ENCODE measurements around the gene OR10D3. TPM values are rescaled to one million over a fixed set of nuclear protein-coding genes. Genes with fewer than 3 reads are reported as not detected.
"Not testable (repeated sequence)": the region's sequence is repeated elsewhere in the genome, so short reads cannot be mapped to it uniquely, and the experiment has no call there.

OR10D3 gene
- total RNA-seq, 1 experiment from 2014 or later: 0.15 TPM

DNA sequence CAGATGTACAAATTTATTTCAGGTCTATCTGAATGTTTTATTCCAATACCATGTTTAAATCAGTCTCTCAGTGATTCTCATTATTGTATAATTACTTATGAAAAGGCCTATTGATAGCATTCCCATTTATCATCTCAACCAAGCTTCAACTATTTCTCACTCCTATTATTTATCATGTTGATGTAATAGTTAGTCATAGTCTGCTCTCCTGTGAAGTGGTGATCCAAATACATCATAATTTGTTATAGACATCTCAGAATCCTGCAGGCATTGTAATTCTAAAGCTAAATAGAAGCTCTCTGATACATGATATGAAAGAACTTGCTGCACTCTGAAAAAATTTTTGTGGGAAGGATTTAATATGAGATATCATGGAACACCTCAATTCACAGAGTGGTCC lies 36.0 kb downstream of the OR10D3 start:
- POLR2A ChIA-PET (ENCODE audit: unreplicated experiment): no interaction called here

DNA sequence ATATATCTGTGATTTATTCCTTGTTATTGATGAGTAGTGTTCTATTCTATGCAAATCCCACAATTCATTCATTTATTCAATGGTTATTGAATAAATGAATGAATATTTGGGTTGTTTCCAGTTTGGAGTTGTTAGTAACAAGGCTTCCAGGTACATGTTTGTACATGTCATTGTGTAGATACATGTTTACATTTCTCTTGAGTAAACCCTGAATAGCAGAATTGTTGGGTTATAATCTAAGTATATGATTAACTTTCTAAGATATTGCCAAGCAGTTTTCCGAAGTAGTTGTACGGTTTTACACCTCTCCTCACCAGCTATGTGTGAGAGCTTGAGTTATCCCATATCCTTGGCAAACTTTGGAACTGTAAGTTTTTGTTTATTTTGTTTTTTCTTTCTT lies 39.3 kb downstream of the OR10D3 start:
- intact Hi-C loops (cut with micrococcal nuclease): no loop called here
- no TSS peak for BruUV-seq (replicated peaks)
- Histone ChIP-seq H3K4me2 (ENCODE audit: low read length) (no peak overlapping the region), H3K9ac (ENCODE audit: low read length) (no peak overlapping the region), H4K20me1 (ENCODE audit: low read length) (no peaks in the 10 kb centered on the region), H3K9me2 (replicated peaks; ENCODE audit: low read length) (no peaks in the 10 kb centered on the region), H3K27ac (ENCODE audit: low read length) (no peak overlapping the region), H2AFZ (ENCODE audit: low read length) (no peak overlapping the region), H3K9me3 (ENCODE audit: low read length) (no peaks in the 10 kb centered on the region), H3K27me3 (ENCODE audit: low read length) (peaks cover 34% of the 10 kb centered on the region; the same call in 1 of the 2 replicates), H3K79me2 (ENCODE audit: low read length) (no peaks in the 10 kb centered on the region), H3K36me3 (ENCODE audit: low read depth, low read length) (no peaks in the 10 kb centered on the region), H3K4me3 (ENCODE audit: low read length) (no peak overlapping the region), H3F3A (ENCODE audit: low read length, unreplicated experiment) (no peaks in the 10 kb centered on the region), H3K4me1 (ENCODE audit: insufficient read depth, low read length) (no peaks in the 10 kb centered on the region)
- ATAC-seq: no peak
- ChIA-PET CTCF (no interaction called here), POLR2A (ENCODE audit: unreplicated experiment) (interaction anchor here (0.6 kb wide), 1 partner anchor 64 kb away, joined by 5 read pairs; no protein-coding TSS in a partner anchor)
- no peak for TF ChIP-seq EZH2phosphoT487 (IDR thresholded peaks at IDR 0.05; ENCODE audit: borderline replicate concordance, low read length)
- no peak for TF ChIP-seq CTCF (conservative IDR thresholded peaks at IDR 0.05; ENCODE audit: low read depth, low read length)
- TF ChIP-seq EZH2 (IDR thresholded peaks at IDR 0.05; ENCODE audit: low read length, unreplicated experiment): no peak
- no peak for DNase-seq

More for the DNA sequence above, 36.0 kb downstream of the OR10D3 start:
- peak; percentile 46; the same call in 1 of the 2 replicates for ATAC-seq
- H3K4me2 ChIP-seq (ENCODE audit: low read length): no peak overlapping the region
- no peaks in the 10 kb centered on the region for H3F3A ChIP-seq (ENCODE audit: low read length, unreplicated experiment)
- H3K79me2 ChIP-seq (ENCODE audit: low read length): no peaks in the 10 kb centered on the region
- H4K20me1 ChIP-seq (ENCODE audit: low read length): no peaks in the 10 kb centered on the region
- no TSS peak for BruUV-seq (replicated peaks)
- no peak overlapping the region for H3K27ac ChIP-seq (ENCODE audit: low read length)
- no peaks in the 10 kb centered on the region for H3K9me3 ChIP-seq (ENCODE audit: low read length)
- H3K27me3 ChIP-seq (ENCODE audit: low read length): peaks cover 25% of the 10 kb centered on the region; the same call in 1 of the 2 replicates
- no peaks in the 10 kb centered on the region for H3K4me1 ChIP-seq (ENCODE audit: insufficient read depth, low read length)
- no peak for TF ChIP-seq EZH2phosphoT487 (IDR thresholded peaks at IDR 0.05; ENCODE audit: borderline replicate concordance, low read length)
- no peak for TF ChIP-seq CTCF (conservative IDR thresholded peaks at IDR 0.05; ENCODE audit: low read depth, low read length)
- TF ChIP-seq EZH2 (IDR thresholded peaks at IDR 0.05; ENCODE audit: low read length, unreplicated experiment): no peak
- H2AFZ ChIP-seq (ENCODE audit: low read length): no peak overlapping the region
- intact Hi-C loops (cut with micrococcal nuclease): no loop called here
- no peaks in the 10 kb centered on the region for H3K9me2 ChIP-seq (replicated peaks; ENCODE audit: low read length)
- CTCF ChIA-PET: no interaction called here
- H3K9ac ChIP-seq (ENCODE audit: low read length): no peak overlapping the region
- peak; percentile 10 for DNase-seq
- no peak overlapping the region for H3K4me3 ChIP-seq (ENCODE audit: low read length)
- H3K36me3 ChIP-seq (ENCODE audit: low read depth, low read length): no peaks in the 10 kb centered on the region

DNA sequence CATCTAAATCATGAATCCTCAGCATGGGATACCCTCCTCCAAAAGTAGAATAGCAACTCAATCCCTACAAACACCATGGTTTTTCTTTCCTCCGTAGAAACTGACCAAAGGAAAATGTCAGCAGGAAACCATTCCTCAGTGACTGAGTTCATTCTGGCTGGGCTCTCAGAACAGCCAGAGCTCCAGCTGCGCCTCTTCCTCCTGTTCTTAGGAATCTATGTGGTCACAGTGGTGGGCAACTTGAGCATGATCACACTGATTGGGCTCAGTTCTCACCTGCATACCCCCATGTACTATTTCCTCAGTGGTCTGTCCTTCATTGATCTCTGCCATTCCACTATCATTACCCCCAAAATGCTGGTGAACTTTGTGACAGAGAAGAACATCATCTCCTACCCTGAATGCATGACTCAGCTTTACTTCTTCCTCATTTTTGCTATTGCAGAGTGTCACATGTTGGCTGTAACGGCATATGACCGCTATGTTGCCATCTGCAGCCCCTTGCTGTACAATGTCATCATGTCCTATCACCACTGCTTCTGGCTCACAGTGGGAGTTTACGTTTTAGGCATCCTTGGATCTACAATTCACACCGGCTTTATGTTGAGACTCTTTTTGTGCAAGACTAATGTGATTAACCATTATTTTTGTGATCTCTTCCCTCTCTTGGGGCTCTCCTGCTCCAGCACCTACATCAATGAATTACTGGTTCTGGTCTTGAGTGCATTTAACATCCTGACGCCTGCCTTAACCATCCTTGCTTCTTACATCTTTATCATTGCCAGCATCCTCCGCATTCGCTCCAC lies 41.7 kb downstream of the OR10D3 start:
- H4K20me1 ChIP-seq (ENCODE audit: low read length); H3K9me2 ChIP-seq (replicated peaks; ENCODE audit: low read length); H3K36me3 ChIP-seq (ENCODE audit: low read depth, low read length); ATAC-seq; H3K4me1 ChIP-seq (ENCODE audit: insufficient read depth, low read length); H3K4me3 ChIP-seq (ENCODE audit: low read length); H3K9me3 ChIP-seq (ENCODE audit: low read length); intact Hi-C loops (cut with micrococcal nuclease); H3K9ac ChIP-seq (ENCODE audit: low read length); H3F3A ChIP-seq (ENCODE audit: low read length, unreplicated experiment); H3K4me2 ChIP-seq (ENCODE audit: low read length); H3K27ac ChIP-seq (ENCODE audit: low read length); POLR2A ChIA-PET (ENCODE audit: unreplicated experiment); H2AFZ ChIP-seq (ENCODE audit: low read length); H3K79me2 ChIP-seq (ENCODE audit: low read length); DNase-seq; CTCF ChIA-PET; BruUV-seq (replicated peaks): not testable (repeated sequence)
- peaks cover 50% of the 10 kb centered on the region for H3K27me3 ChIP-seq (ENCODE audit: low read length)
